K562 (cell line): ENCODE results near the gene HLF.

Experiments
- CBFA2T3 ChIP-seq: fragments of 450-650 bp; IDR thresholded peaks from 2 replicates; pipeline ENCODE4 v1.6.1; 2017
- CHD4 ChIP-seq: fragments of 200-600 bp; sonication (generic); IDR thresholded peaks from 3 replicates; pipeline ENCODE4 v1.6.1; 2012; ENCODE audit warnings: low read depth, mild to moderate bottlenecking, mixed read lengths, low read length, inconsistent platforms; ENCODE audit not compliant: insufficient read depth, insufficient replicate concordance, poor library complexity, severe bottlenecking
- HNRNPLL ChIP-seq: fragments of 200-400 bp; formaldehyde crosslinking; IDR thresholded peaks from 2 replicates; pipeline ENCODE4 v1.6.1; 2017; ENCODE audit warnings: low read length, low read depth, mild to moderate bottlenecking; ENCODE audit not compliant: poor library complexity, severe bottlenecking
- POLR3A ChIP-seq: IDR thresholded peaks from 2 replicates; pipeline ENCODE4 v1.6.1; 2011; ENCODE audit warnings: borderline replicate concordance, mild to moderate bottlenecking, moderate library complexity; ENCODE audit not compliant: insufficient read length, insufficient read depth; ENCODE audit errors: extremely low read depth
- REST ChIP-seq, 2 experiments: fragments of 450-650 bp; formaldehyde crosslinking in 1 of 2; IDR thresholded peaks; 2 replicates each; pipeline versions ENCODE4 v1.4.0 to v1.6.1; 2014 to 2020; ENCODE audit warnings: mild to moderate bottlenecking in 2 of 2, borderline replicate concordance in 1 of 2, low read depth in 1 of 2
- ZBTB1 ChIP-seq: sonication (generic); formaldehyde crosslinking; IDR thresholded peaks from 2 replicates; pipeline ENCODE4 v1.8.1; 2023; ENCODE audit warnings: missing genetic modification reagents, low read depth, mild to moderate bottlenecking, borderline replicate concordance
- ZNF239 ChIP-seq: fragments of 250-450 bp; sonication (Bioruptor Pico); IDR thresholded peaks from 2 replicates; pipeline ENCODE4 v1.4.0; 2020; ENCODE audit warnings: mild to moderate bottlenecking
- ZSCAN29 ChIP-seq: fragments of 450-650 bp; IDR thresholded peaks from 2 replicates; pipeline ENCODE4 v1.6.1; 2017

- TF ChIP-seq ZSCAN29 (no peak), REST (IDR thresholded peaks at IDR 0.05; ENCODE audit: borderline replicate concordance) (no peak), REST (CRISPR knock-in tag; IDR thresholded peaks at IDR 0.05; ENCODE audit: low read depth) (no peak), CHD4 (no peak), ZBTB1 (CRISPR knock-in tag) (no peak), POLR3A (no peak), HNRNPLL (no peak), ZNF239 (CRISPR knock-in tag) (no peak), CBFA2T3 (no peak)
Observed at GRCh38 chr17:55303008-55303493, 38.3 kb downstream of the HLF start.
